ENCODE measurements around the gene C6orf58. TPM values are rescaled to one million over a fixed set of nuclear protein-coding genes. Genes with fewer than 3 reads are reported as not detected.

C6orf58 gene
- total and polyA plus RNA-seq, 10 of the 15 experiments (the other 5 are each of a cell fraction or from before 2014, with no cell fraction given), result 0.06 to 0.43 (median 0.12) TPM; not detected in 2

GRCh38 chr6:127567476-127567875 is 9.5 kb upstream of the C6orf58 start:
- Histone ChIP-seq H3K36me3 (ENCODE audit: control insufficient read depth in 2 of 2, insufficient read depth in 2 of 2, low read length in 1 of 2) (no peaks in the 10 kb centered on the region), H3K79me2 (ENCODE audit: control insufficient read depth, insufficient read depth, low read length) (no peaks in the 10 kb centered on the region), H3K4me2 (ENCODE audit: control insufficient read depth, insufficient read depth) (no peak overlapping the region), H3K9ac (ENCODE audit: control insufficient read depth, insufficient read depth, low read length) (no peak overlapping the region), H3K27me3 (replicated peaks in 1 of 2; ENCODE audit: control insufficient read depth in 2 of 2, insufficient read depth in 2 of 2, low read length in 1 of 2) (no peaks in the 10 kb centered on the region), H3K4me1 (ENCODE audit: control insufficient read depth, insufficient read depth, low read length) (no peaks in the 10 kb centered on the region), H3K4me3 (no peak overlapping the region), H3K9me3 (replicated peaks; ENCODE audit: control insufficient read depth, insufficient read depth, low read length) (no peaks in the 10 kb centered on the region; the same call in 2 of the 3 replicates), H2AFZ (ENCODE audit: control insufficient read depth, low read depth, low read length) (no peak overlapping the region), H4K20me1 (ENCODE audit: control insufficient read depth, insufficient read depth) (no peaks in the 10 kb centered on the region), H3K27ac (ENCODE audit: control insufficient read depth, insufficient read depth) (no peak overlapping the region)
- SMC1A ChIA-PET (ENCODE audit: uncharacterized antibody, unreplicated experiment), result no interaction called here
- ATAC-seq (peak; percentile 21; the same call in 1 of the 3 replicates), FAIRE-seq (no peak), DNase-seq (ENCODE audit: low read depth, low spot score) (no peak)
- RAD21 ChIA-PET (ENCODE audit: unreplicated experiment), result no interaction called here
- POLR2A ChIA-PET, result no interaction called here
- WGBS (ENCODE audit: insufficient coverage, insufficient replicate concordance, low lambda C conversion rate, missing lambda C conversion rate), result 35% methylated on average over 2 of the region's 2 CpGs
- BruUV-seq (replicated peaks), result no TSS peak
- TF ChIP-seq USF1 (IDR thresholded peaks at IDR 0.05; ENCODE audit: borderline replicate concordance, extremely low read length, insufficient read depth, low read depth, low read length) (no peak), SRF (IDR thresholded peaks at IDR 0.05; ENCODE audit: low read depth in 2 of 2, low read length in 2 of 2) (peak; percentile 39 to 82; a peak in 2 of 4 replicates), RELB (IDR thresholded peaks at IDR 0.05; ENCODE audit: low read depth) (no peak)
- CTCF ChIA-PET, result interaction anchor here (1.8 to 1.9 kb wide), 2 partner anchors 12 to 51 kb away, joined by 4 read pairs; no protein-coding TSS in a partner anchor
- in situ Hi-C loops (cut with MboI) (no loop called here), intact Hi-C loops (cut with micrococcal nuclease; ENCODE audit: unreplicated experiment) (no loop called here)
